BLaER1 (cell line): ENCODE results near the gene ICAM5.

Source experiments
- H3K27ac ChIP-seq: shearing (Covaris generic); formaldehyde crosslinking; 2 replicates; pipeline ENCODE4 v1.8.1; 2022
- H3K27me3 ChIP-seq: shearing (Covaris generic); formaldehyde crosslinking; 2 replicates; pipeline ENCODE4 v1.8.1; 2022
- H3K36me3 ChIP-seq: shearing (Covaris generic); formaldehyde crosslinking; 2 replicates; pipeline ENCODE4 v1.8.1; 2022
- H3K4me1 ChIP-seq: shearing (Covaris generic); formaldehyde crosslinking; 2 replicates; pipeline ENCODE4 v1.8.1; 2022
- H3K4me2 ChIP-seq: shearing (Covaris generic); formaldehyde crosslinking; 2 replicates; pipeline ENCODE4 v1.8.1; 2022
- H3K4me3 ChIP-seq: shearing (Covaris generic); formaldehyde crosslinking; 2 replicates; pipeline ENCODE4 v1.8.1; 2022
- H3K9ac ChIP-seq: shearing (Covaris generic); formaldehyde crosslinking; 2 replicates; pipeline ENCODE4 v1.8.1; 2022
- H3K9me3 ChIP-seq: shearing (Covaris generic); formaldehyde crosslinking; 2 replicates; pipeline ENCODE4 v1.8.1; 2022
- H4K20me1 ChIP-seq: shearing (Covaris generic); formaldehyde crosslinking; 2 replicates; pipeline ENCODE4 v1.8.1; 2022
- Cebpa-rat ChIP-seq: shearing (Covaris generic); IDR thresholded peaks from 2 replicates; pipeline ENCODE4 v1.8.1; 2022

The ICAM5 gene

DNA sequence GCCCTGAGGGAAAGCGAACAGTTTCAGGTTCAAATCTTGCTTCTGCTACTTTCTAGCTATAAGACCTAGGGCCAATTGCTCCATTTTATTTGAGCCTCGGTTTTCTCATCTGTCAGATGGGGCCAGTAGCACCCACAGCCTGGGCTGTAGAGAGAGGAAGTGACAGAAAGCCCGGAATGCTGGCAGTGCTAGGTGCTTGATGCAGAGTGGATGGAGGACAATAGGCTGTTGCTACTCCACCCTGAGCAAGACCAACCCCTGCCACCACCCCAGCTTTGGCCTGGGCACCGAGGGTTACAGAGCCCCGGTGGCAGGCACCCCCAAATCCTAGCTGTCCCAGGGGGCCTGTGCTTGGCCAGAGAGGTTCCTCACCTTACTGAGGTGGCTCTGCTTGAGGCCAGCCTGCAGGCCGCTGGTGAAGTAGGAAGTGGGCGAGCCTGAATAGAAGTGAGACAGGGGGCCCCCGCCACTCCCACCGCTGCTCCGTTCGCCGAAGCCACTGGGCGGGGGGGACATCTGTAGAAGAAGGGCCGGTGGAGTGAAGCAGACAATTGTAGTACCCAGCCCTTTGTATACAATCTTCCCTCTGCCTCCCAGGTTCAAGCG lies 28.2 kb downstream of the ICAM5 start:
- peaks cover 25% of the 10 kb centered on the region for H4K20me1 ChIP-seq
- no peak overlapping the region for H3K27ac ChIP-seq
- H3K4me2 ChIP-seq, result no peak overlapping the region
- H3K36me3 ChIP-seq, result peaks cover 64% of the 10 kb centered on the region
- peaks cover 43% of the 10 kb centered on the region for H3K4me1 ChIP-seq
- no peak for TF ChIP-seq Cebpa-rat
- no peaks in the 10 kb centered on the region for H3K27me3 ChIP-seq
- no peak overlapping the region for H3K9ac ChIP-seq
- no peaks in the 10 kb centered on the region for H3K9me3 ChIP-seq
- H3K4me3 ChIP-seq, result no peak overlapping the region

DNA sequence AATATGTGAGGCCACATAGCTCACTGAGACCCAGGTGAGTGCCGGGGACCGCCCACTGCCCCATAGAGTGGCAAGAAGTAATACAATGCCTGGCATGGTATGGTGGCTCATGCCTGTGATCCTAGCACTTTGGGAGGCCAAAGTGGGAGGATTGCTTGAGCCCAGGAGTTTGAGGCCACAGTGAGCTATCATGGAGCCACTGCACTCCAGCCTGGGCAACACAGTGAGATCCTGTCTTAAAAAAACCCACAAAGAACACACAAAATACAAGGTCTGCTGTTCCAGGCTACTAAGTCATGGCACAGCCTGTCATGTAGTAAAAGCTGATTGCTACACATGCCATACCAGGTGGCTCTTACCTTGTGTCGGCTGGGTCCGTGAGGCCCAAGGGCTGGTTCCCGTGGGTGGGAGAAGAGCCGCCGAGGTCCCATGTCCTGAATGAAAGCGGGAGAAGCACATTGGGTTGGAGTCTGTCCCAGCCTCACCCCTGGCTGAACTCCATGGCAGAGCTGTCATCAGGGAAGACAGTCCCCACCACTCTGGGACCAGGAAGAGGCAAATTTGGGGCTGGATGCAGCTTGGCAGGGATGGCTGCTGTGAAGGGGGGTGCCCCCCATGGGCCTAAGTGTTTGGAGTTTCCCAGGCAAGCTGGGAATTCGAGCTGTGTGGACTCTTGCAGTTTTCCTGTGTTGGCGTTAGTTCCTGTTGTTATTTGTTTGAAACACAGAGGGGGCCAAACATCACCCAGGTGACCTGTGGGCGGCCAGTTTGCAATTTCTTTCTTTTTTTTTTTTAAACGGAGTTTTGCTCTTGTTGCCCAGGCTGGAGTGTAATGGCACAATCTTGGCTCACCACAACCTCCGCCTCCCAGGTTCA lies 29.3 kb downstream of the ICAM5 start:
- Histone ChIP-seq H3K4me2 (no peak overlapping the region), H3K36me3 (peaks cover 67% of the 10 kb centered on the region), H3K9ac (no peak overlapping the region), H3K27me3 (no peaks in the 10 kb centered on the region), H3K9me3 (no peaks in the 10 kb centered on the region), H3K4me1 (peaks cover 54% of the 10 kb centered on the region), H3K4me3 (no peak overlapping the region), H4K20me1 (peaks cover 36% of the 10 kb centered on the region), H3K27ac (no peak overlapping the region)
- TF ChIP-seq Cebpa-rat, result no peak

DNA sequence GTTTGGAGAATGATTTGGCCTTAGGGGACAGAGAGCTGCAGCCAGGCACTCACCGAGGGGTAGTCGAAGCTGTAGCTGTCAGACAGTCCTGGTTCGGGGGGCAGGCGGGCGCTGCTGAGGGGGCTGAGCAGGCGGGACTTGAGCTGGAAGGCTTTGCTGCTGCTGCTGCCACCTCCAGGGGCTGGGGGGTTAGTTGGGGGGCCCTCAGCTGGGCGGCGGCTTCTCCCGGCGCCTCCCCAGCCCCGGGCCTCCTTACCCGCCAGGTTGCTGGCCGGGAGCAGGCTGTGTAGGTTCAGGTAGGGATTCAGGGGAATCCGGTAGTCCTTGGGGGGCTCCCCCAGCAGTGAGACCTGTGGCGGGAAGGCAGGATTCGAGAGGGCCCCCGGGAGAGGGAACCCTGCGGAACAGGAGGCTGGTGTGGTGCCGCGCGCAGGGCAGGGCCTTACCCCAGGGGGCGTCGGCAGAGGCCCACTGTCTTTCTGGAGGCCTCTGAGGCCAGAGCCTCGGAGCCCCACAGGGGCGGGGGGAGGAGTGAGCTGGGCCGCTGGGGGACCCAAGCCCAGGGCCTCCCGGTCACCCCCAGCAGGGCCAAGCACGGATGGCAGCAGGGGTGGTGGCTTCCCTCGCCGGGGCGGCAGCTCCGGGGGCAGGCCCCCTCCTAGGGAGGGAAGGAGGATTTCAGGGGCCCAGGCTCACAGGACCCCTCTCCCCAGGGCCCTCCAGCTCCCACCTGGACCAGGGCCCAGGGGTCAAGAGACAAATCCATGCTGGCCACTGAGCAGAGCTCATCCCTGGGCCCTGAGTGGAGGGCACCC lies 31.1 kb downstream of the ICAM5 start:
- Histone ChIP-seq H3K9ac (no peak overlapping the region), H3K36me3 (peaks cover 84% of the 10 kb centered on the region), H4K20me1 (peaks cover 53% of the 10 kb centered on the region)

DNA sequence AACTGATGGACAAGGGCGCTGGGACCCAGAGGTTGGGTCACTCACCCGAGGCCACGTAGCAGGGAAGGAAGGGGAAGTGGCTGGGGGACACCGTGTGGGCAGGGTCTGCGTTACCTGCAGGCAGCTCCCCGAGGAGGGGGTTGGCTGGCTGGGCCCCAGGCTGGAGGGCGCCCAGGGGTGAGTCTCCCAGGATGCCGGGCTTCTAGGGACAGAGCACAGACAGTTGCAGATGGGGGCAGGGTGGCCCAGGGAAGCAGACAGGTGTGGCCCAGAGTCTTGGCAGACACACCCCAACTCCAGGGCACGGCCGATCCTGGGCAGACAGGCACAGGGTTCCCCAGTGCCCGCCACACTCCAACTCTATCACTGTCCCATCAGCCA lies 31.7 kb downstream of the ICAM5 start:
- no peak for TF ChIP-seq Cebpa-rat
- peaks cover 84% of the 10 kb centered on the region for H3K36me3 ChIP-seq

More for the DNA sequence above, 31.1 kb downstream of the ICAM5 start:
- no peak overlapping the region for H3K4me2 ChIP-seq
- H3K4me3 ChIP-seq, result no peak overlapping the region
- TF ChIP-seq Cebpa-rat, result no peak
- no peaks in the 10 kb centered on the region for H3K27me3 ChIP-seq
- peak overlapping the region; percentile 62 for H3K27ac ChIP-seq
- H3K4me1 ChIP-seq, result peaks cover 58% of the 10 kb centered on the region
- no peaks in the 10 kb centered on the region for H3K9me3 ChIP-seq

GRCh38 chr19:10321874-10322835 lies 32.4 kb downstream of the ICAM5 start:
- peaks cover 64% of the 10 kb centered on the region for H3K4me1 ChIP-seq
- H3K9me3 ChIP-seq, result no peaks in the 10 kb centered on the region
- H3K27ac ChIP-seq, result peak overlapping the region; percentile 82
- H3K4me2 ChIP-seq, result peak overlapping the region; percentile 75
- peaks cover 67% of the 10 kb centered on the region for H4K20me1 ChIP-seq
- no peak for TF ChIP-seq Cebpa-rat
- peaks cover 80% of the 10 kb centered on the region for H3K36me3 ChIP-seq
- H3K4me3 ChIP-seq, result 0 out of 2 replicates have a peak overlapping the region, but pooled peaks have one; percentile 26
- H3K9ac ChIP-seq, result peak overlapping the region; percentile 30; the same call in 1 of the 2 replicates
- no peaks in the 10 kb centered on the region for H3K27me3 ChIP-seq

More for the DNA sequence above, 31.7 kb downstream of the ICAM5 start:
- peak overlapping the region; percentile 75; the same call in 1 of the 2 replicates for H3K4me2 ChIP-seq
- H3K4me1 ChIP-seq, result peaks cover 58% of the 10 kb centered on the region
- H4K20me1 ChIP-seq, result peaks cover 59% of the 10 kb centered on the region
- no peak overlapping the region for H3K9ac ChIP-seq
- H3K9me3 ChIP-seq, result no peaks in the 10 kb centered on the region
- H3K4me3 ChIP-seq, result no peak overlapping the region
- peak overlapping the region; percentile 62 for H3K27ac ChIP-seq
- H3K27me3 ChIP-seq, result no peaks in the 10 kb centered on the region

DNA sequence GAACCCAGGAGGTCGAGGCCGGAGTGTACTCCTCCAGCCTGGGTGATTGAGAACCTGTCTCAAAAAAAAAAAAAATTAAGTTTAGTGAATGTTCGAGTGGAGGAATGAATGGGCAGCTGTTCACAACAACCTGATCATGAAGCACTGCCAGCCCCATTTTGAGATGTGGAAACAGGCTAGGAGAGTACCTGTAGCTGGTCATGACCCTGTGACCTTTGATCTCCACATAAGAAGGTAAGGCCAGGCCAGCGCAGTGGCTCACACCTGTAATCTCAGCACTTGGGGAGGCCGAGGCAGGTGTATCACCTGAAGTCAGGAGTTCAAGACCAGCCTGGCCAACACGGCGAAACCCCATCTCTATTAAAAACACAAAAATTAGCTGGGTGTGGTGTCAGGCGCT lies 36.0 kb downstream of the ICAM5 start:
- H3K9ac ChIP-seq, result no peak overlapping the region; the same call in 1 of the 2 replicates
- H3K9me3 ChIP-seq, result no peaks in the 10 kb centered on the region
- no peak for TF ChIP-seq Cebpa-rat
- peaks cover 84% of the 10 kb centered on the region for H3K36me3 ChIP-seq
- peak overlapping the region; percentile 17; the same call in 1 of the 2 replicates for H3K4me3 ChIP-seq
- H3K4me1 ChIP-seq, result peaks cover 75% of the 10 kb centered on the region
- H3K27ac ChIP-seq, result peak overlapping the region; percentile 55; the same call in 1 of the 2 replicates
- no peaks in the 10 kb centered on the region for H3K27me3 ChIP-seq
- H4K20me1 ChIP-seq, result peaks cover 100% of the 10 kb centered on the region
- H3K4me2 ChIP-seq, result peak overlapping the region; percentile 75

DNA sequence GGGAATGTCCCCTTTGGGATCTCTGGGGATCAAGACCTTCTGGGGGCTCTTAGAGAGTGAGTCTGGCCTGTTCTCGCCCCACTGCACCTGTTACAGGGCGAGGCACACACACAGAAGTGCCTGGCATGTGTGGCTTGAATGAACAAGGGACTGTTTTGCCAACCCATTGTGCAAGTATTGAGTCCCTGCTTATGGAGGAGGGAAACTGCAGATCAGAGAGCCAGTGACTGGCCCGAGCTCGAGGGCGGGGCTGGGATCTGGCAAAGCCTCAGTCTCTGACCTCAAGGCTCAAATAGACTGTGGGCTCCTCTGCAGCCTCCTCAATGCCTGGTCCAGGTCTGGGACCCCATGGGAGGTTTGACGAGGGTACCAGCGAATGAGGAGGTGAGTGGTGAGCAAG lies 38.0 kb downstream of the ICAM5 start:
- peak overlapping the region; percentile 75 for H3K4me2 ChIP-seq
- H3K9ac ChIP-seq, result no peak overlapping the region
- no peaks in the 10 kb centered on the region for H3K27me3 ChIP-seq
- H3K27ac ChIP-seq, result no peak overlapping the region
- H3K9me3 ChIP-seq, result no peaks in the 10 kb centered on the region
- H3K36me3 ChIP-seq, result peaks cover 76% of the 10 kb centered on the region
- H3K4me3 ChIP-seq, result no peak overlapping the region
- no peak for TF ChIP-seq Cebpa-rat
- peaks cover 71% of the 10 kb centered on the region for H3K4me1 ChIP-seq
- H4K20me1 ChIP-seq, result peaks cover 100% of the 10 kb centered on the region

DNA sequence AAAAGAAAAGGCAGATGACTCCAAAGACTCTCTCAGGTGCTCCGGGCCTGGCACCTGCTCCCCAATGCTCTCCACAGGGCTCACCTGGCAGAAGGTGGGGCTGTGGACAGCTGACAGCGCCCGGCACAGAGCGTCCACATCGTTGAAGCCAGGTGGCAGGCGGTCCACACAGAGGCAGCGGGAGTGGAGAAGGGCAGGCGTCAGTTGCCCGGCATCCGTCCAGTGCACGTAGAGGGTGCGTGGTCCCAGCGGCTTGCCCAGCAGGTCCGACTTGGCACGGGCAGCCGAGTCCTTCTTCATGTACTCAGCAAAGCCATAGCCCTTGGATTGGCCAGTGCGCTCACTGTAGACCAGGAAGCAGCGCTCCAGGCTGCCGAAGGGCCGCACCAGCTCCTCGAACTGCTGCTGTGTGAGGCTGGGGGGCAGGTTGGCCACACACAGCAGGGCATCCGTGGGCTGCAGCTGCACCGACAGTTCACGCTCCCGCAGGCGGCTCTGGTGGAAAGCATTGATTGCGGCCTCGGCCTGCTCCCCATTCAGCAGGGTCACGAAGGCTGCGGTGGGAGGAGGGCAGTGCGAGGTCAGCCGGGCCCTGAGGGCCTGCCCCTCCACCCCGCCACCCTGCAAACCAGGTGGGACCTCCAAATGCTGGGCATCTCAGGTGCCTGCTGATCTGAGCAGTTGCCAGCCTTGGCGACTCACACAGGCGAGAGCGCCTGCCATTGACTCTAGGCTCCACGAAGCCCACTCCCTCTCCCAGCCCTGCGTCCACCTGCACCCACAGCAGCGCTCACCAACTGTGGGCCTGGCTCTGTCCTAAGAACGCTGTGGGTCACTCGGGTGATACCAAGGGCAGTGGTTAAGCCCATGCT lies 39.0 kb downstream of the ICAM5 start:
- Histone ChIP-seq H3K36me3 (peaks cover 75% of the 10 kb centered on the region), H3K9me3 (no peaks in the 10 kb centered on the region), H3K4me3 (no peak overlapping the region), H3K27ac (no peak overlapping the region), H3K27me3 (no peaks in the 10 kb centered on the region), H3K4me2 (0 out of 2 replicates have a peak overlapping the region, but pooled peaks have one; percentile 75), H3K9ac (no peak overlapping the region), H3K4me1 (peaks cover 62% of the 10 kb centered on the region), H4K20me1 (peaks cover 92% of the 10 kb centered on the region)
- no peak for TF ChIP-seq Cebpa-rat
